Body of pancreas (tissue), 4 donors: ENCODE results near the gene KCNJ14. TPM values are rescaled to one million over a fixed set of nuclear protein-coding genes. Genes with fewer than 3 reads are reported as not detected.
A peak's percentile ranks its signal among the peaks of the same experiment; 100 is the strongest.

Experiments used
- ATAC-seq: fragments of 150-250 bp; one replicate; pipeline ENCODE4 v1.9.1; 2016
- DNase-seq, 4 donors: peaks; one replicate each; pipeline ENCODE4 v3.0.0-alpha.2; 2019
- H3K27ac ChIP-seq, 4 donors: fragments of 200-600 bp; sonication (generic); 1 replicate in 3 of 4; 2 replicates in 1 of 4; pipeline versions ENCODE4 v1.5.1 to v1.6.1; 2016 to 2019; ENCODE audit warnings: mild to moderate bottlenecking in 1 of 4, mixed read lengths in 1 of 4, moderate library complexity in 1 of 4
- H3K27me3 ChIP-seq, 2 donors: fragments of 200-600 bp; sonication (generic); one replicate each; pipeline ENCODE4 v1.6.0; 2016; ENCODE audit warnings: mild to moderate bottlenecking in 1 of 2
- H3K36me3 ChIP-seq, 2 donors: fragments of 200-600 bp; sonication (generic); replicated peaks in 1 of 2; 2 replicates each; pipeline ENCODE4 v1.5.1; 2016; ENCODE audit warnings: low read depth in 2 of 2; ENCODE audit not compliant: insufficient read depth in 1 of 2
- H3K4me1 ChIP-seq: fragments of 200-600 bp; sonication (generic); one replicate; pipeline ENCODE4 v1.6.0; 2016
- H3K4me3 ChIP-seq, 2 donors: fragments of 200-600 bp; sonication (generic); 1 replicate in 1 of 2; 2 replicates in 1 of 2; pipeline ENCODE4 v1.5.1; 2016 to 2019
- H3K9me3 ChIP-seq, 3 donors: fragments of 200-600 bp; sonication (generic); 1 replicate in 2 of 3; 2 replicates in 1 of 3; pipeline ENCODE4 v1.5.1; 2016
- POLR2A ChIP-seq, 3 donors: fragments of 450-650 bp; IDR thresholded peaks; one replicate each; pipeline ENCODE4 v1.6.1; 2016; ENCODE audit warnings: antibody characterized with exemption in 3 of 3, mild to moderate bottlenecking in 2 of 3
- WGBS, 2 donors: methylation state at CpG; one replicate each; pipeline ENCODE4 v1.1.5; 2017; 5-methylcytosine and 5-hydroxymethylcytosine counted together
- intact Hi-C: fragments of 100-400 bp; cut with DNase I; formaldehyde crosslinking; loops from one replicate; pipeline ENCODE4 v1.15.1; 2023
- total RNA-seq, 2 donors: library from RNA; depleted of rRNA; stranded (reverse); fragments of >200 nt; gene quantifications; one replicate each; pipeline ENCODE4 v1.1.0, GENCODE V29; 2016
- TF ChIP-seq, protein P1 (sequence below), 7 experiments: fragments of 450-650 bp in 4 of 7; fragments of 200-600 bp in 3 of 7; sonication (generic) in 3 of 7; IDR thresholded peaks; one replicate each; pipeline ENCODE4 v1.5.1; 2016 to 2019; ENCODE audit warnings: antibody characterized with exemption in 7 of 7

The KCNJ14 gene
- total RNA-seq, 2 donors from 2014 or later = 0.66 to 1.6 TPM

DNA sequence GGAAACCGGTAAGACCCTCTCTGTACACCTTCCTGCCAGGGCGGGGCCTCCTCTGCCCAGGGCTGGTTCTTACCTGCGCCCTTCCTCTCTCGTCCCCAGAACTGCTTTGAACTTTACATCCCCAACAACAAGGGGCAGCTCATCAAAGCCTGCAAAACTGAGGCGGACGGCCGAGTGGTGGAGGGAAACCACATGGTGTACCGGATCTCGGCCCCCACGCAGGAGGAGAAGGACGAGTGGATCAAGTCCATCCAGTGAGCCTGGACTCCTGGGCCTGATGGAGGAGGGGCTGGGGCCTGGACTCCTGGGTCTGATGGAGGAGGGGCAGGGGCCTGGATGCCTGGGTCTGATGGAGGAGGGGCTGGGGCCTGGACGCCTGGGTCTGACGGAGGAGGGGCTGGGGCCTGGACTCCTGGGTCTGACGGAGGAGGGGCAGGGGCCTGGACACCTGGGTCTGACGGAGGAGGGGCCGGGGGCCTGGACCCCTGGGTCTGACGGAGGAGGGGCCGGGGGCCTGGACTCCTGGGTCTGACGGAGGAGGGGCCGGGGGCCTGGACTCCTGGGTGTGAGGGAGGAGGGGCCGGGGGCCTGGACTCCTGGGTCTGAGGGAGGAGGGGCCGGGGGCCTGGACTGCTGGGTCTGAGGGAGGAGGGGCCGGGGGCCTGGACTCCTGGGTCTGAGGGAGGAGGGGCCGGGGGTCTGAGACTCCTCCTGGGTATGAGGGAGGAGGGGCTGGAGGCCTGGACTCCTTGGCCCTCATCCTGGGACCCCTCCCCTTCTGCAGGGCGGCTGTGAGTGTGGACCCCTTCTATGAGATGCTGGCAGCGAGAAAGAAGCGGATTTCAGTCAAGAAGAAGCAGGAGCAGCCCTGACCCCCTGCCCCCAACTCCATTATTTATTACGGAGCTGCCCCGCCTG lies 23.2 kb downstream of the KCNJ14 start:
- TF ChIP-seq, protein P1, sequence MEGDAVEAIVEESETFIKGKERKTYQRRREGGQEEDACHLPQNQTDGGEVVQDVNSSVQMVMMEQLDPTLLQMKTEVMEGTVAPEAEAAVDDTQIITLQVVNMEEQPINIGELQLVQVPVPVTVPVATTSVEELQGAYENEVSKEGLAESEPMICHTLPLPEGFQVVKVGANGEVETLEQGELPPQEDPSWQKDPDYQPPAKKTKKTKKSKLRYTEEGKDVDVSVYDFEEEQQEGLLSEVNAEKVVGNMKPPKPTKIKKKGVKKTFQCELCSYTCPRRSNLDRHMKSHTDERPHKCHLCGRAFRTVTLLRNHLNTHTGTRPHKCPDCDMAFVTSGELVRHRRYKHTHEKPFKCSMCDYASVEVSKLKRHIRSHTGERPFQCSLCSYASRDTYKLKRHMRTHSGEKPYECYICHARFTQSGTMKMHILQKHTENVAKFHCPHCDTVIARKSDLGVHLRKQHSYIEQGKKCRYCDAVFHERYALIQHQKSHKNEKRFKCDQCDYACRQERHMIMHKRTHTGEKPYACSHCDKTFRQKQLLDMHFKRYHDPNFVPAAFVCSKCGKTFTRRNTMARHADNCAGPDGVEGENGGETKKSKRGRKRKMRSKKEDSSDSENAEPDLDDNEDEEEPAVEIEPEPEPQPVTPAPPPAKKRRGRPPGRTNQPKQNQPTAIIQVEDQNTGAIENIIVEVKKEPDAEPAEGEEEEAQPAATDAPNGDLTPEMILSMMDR (IDR thresholded peaks at IDR 0.05) = no peak
- TF ChIP-seq POLR2A (IDR thresholded peaks at IDR 0.05) = no peak
- Histone ChIP-seq H3K27ac (no peak overlapping the region), H3K9me3 (no peaks in the 10 kb centered on the region), H3K27me3 (no peaks in the 10 kb centered on the region), H3K4me3 (no peak overlapping the region), H3K4me1 (peaks cover 23% of the 10 kb centered on the region), H3K36me3 (peaks cover 14 to 15% of the 10 kb centered on the region in 2 donors)
- 88 to 94% methylated on average over 14 to 26 of the region's 29 CpGs for WGBS, 2 donors
- intact Hi-C loops = no loop called here
- ATAC-seq (no peak), DNase-seq (no peak)

DNA sequence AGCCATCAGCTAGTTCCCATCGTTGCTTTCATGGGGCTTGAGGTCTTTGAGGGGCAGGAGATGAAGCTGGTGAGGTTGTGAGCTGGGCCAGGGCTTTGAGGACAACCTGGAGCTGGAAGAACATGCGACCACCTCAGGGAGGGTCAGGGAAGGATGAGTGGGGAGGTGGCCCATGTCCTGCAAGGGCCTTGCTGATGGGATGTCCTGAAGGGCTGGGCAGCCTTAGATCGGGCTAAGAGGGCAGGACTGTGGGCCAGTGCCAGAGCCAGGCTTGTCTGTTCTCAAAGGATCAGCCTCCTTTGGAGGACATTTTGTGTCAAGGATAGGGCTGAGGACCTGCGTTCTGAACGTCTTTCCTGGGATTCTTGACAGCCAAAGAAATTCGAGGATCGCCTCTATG lies 24.3 kb downstream of the KCNJ14 start:
- TF ChIP-seq, protein P1 (IDR thresholded peaks at IDR 0.05) = no peak
- no peak for TF ChIP-seq POLR2A (IDR thresholded peaks at IDR 0.05)
- peak overlapping the region in 2 of 4 donors; percentile 50 to 71 for H3K27ac ChIP-seq
- no peaks in the 10 kb centered on the region for H3K9me3 ChIP-seq
- no peaks in the 10 kb centered on the region for H3K27me3 ChIP-seq
- 78 to 79% methylated on average over 6 to 7 of the region's 7 CpGs for WGBS, 2 donors
- H3K4me3 ChIP-seq = no peak overlapping the region
- peaks cover 23% of the 10 kb centered on the region for H3K4me1 ChIP-seq
- DNase-seq = no peak
- no peak for ATAC-seq
- intact Hi-C loops = no loop called here
- peaks cover 14 to 15% of the 10 kb centered on the region in 2 donors for H3K36me3 ChIP-seq

DNA sequence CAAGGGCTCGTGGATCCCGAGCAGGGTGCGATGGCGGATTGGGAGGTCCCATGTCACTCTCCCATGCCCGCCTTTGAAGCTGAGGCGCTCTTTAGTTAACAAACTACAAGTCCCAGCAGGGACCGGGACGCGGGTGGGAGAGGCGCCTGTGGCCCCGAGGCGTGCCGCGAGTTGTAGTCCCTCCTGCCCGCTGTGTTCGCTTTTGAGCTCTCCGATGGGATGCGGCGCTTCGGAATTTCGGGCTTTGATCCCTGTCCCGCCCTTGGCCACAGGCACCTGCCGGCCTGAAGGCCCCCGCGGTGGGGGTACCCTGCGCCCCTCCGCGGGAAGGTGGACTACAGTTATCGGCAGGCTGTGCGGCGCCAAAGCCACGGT lies 24.8 kb downstream of the KCNJ14 start:
- DNase-seq = peak; percentile 62 to 74 (median 65)
- H3K27ac ChIP-seq = peak overlapping the region in 3 of 4 donors; percentile 50 to 75 (median 71)
- intact Hi-C loops = no loop called here
- peaks cover 23% of the 10 kb centered on the region for H3K4me1 ChIP-seq
- peak; percentile 59 for ATAC-seq
- H3K27me3 ChIP-seq = no peaks in the 10 kb centered on the region
- H3K4me3 ChIP-seq = peak overlapping the region; percentile 23 to 33
- TF ChIP-seq, protein P1 (IDR thresholded peaks at IDR 0.05) = no peak
- peak in 1 of 3 donors; percentile 29 for TF ChIP-seq POLR2A (IDR thresholded peaks at IDR 0.05)
- peaks cover 9 to 12% of the 10 kb centered on the region in 2 donors for H3K36me3 ChIP-seq
- no peaks in the 10 kb centered on the region for H3K9me3 ChIP-seq
- WGBS, 2 donors = 11 to 37% methylated on average over 4 to 32 of the region's 32 CpGs

DNA sequence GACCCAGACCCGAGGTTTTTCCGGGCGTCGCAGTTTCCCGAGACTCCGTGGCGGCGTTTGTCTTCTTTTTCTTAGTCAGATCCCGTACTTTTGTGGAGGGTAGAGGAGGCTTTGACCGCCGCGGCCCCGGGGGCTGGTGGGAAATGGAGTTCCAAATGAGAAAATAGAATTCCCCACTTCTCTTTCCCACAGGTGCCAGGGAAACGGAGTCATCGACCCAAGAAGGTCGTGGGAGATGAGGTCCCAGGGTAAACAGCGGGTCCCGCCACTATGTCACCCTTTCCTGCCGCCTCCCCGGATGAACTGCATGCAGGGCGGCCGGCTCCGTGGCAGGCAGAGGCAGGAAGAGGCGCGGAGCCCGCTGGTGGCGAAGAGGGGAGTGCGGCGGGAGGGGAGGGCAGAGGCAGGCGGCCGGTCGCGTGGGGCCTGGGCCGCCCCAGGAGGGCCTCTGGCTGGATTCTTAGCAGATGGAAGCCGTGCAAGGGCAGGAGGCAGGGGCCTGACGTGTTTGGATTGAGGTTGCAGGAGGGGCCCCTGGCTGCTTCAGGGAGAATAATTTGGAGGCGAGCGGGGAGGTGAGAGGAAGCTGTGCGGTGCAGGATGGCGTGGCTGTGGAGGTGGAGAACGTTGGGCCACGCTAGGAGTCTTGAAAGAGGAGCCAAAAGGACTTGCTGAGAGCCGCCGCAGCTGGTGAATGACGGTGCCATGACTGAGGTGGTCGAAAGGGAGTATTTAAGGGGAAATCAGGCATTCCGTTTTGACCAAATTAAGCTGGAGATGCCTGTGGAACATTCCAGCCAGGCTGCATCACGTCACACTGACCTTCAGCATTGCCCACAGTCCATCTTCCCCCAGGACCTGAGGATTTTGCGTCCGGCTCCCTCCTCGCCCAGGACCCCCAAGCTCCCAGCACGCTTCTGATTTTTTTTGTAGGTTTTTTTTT lies 25.5 kb downstream of the KCNJ14 start:
- TF ChIP-seq POLR2A (IDR thresholded peaks at IDR 0.05) = peak in 2 of 3 donors; percentile 32
- TF ChIP-seq, protein P1 (IDR thresholded peaks at IDR 0.05) = no peak
- intact Hi-C loops = no loop called here
- H3K27me3 ChIP-seq = no peaks in the 10 kb centered on the region
- H3K27ac ChIP-seq = peak overlapping the region in 3 of 4 donors; percentile 50 to 75 (median 71)
- DNase-seq (peak in 3 of 4 donors; percentile 45 to 59 (median 46)), ATAC-seq (peak; percentile 64)
- H3K4me3 ChIP-seq = peak overlapping the region; percentile 23 to 33
- peaks cover 7 to 8% of the 10 kb centered on the region in 2 donors for H3K36me3 ChIP-seq
- 18 to 44% methylated on average over 38 to 51 of the region's 52 CpGs for WGBS, 2 donors
- H3K9me3 ChIP-seq = no peaks in the 10 kb centered on the region
- peaks cover 23% of the 10 kb centered on the region for H3K4me1 ChIP-seq
